SK-N-DZ (cell line): Measurements from ENCODE around the gene CACTIN.
"Not testable (repeated sequence)": the region's sequence is repeated elsewhere in the genome, so short reads cannot be mapped to it uniquely, and the experiment has no call there.

ENCODE experiments used
- DNase-seq: peaks from one replicate; pipeline ENCODE4 v3.0.0-alpha.2; 2015; ENCODE audit warnings: low spot score
- small RNA-seq, 2 experiments: library from RNA; depleted of rRNA; stranded (forward); fragments of <200 nt; gene quantifications; one replicate each; pipeline ENCODE3, GENCODE V24; 2014

Gene CACTIN

GRCh38 chr19:3572132-3572854 is 54.3 kb downstream of the CACTIN start:
- DNase-seq = peak; percentile 99

GRCh38 chr19:3570606-3571011 is 56.0 kb downstream of the CACTIN start:
- DNase-seq = no peak

GRCh38 chr19:3570042-3570441 is 56.5 kb downstream of the CACTIN start:
- not testable (repeated sequence) for DNase-seq

- DNase-seq = no peak
These were observed 61.5 kb downstream of the CACTIN start for GRCh38 chr19:3565139-3565538.

GRCh38 chr19:3563709-3564524 is 62.7 kb downstream of the CACTIN start:
- no peak for DNase-seq

Small RNA genes lying within 50 kb of the gene (small RNA-seq; reads per million reads assigned to genes)
- gene AC005786.1 = 0 reads per million in 2 experiments
